SU-DHL-6 (cell line): ENCODE measurements around the gene DCLK1.
A peak's percentile ranks its signal among the peaks of the same experiment; 100 is the strongest.

Source experiments
- H2AFZ ChIP-seq: fragments of 200-600 bp; sonication (generic); 2 replicates; pipeline ENCODE4 v1.6.1; 2014; ENCODE audit warnings: low read depth, mild to moderate bottlenecking, moderate library complexity, mixed read lengths, antibody characterized with exemption, low read length; ENCODE audit not compliant: severe bottlenecking
- H3F3A ChIP-seq: fragments of 200-600 bp; shearing (Covaris generic); 2 replicates; pipeline ENCODE4 v1.6.0; 2016; ENCODE audit warnings: antibody characterized with exemption, mild to moderate bottlenecking; ENCODE audit not compliant: insufficient read depth
- H3K27ac ChIP-seq: fragments of 200-600 bp; sonication (generic); 2 replicates; pipeline ENCODE4 v1.5.1; 2016; ENCODE audit warnings: low read depth, mild to moderate bottlenecking, low read length, moderate library complexity, mixed read lengths
- H3K27me3 ChIP-seq: fragments of 200-600 bp; sonication (generic), shearing (Covaris generic); 2 replicates; pipeline ENCODE4 v1.6.0; 2014; ENCODE audit warnings: mild to moderate bottlenecking, low read length
- H3K36me3 ChIP-seq: fragments of 200-600 bp; sonication (generic); 2 replicates; pipeline ENCODE4 v1.6.1; 2014; ENCODE audit warnings: mild to moderate bottlenecking, low read length, mixed read lengths
- H3K4me2 ChIP-seq: fragments of 300-600, 200-600 bp; shearing (Covaris generic), sonication (generic); 2 replicates; pipeline ENCODE4 v1.6.0; 2014; ENCODE audit warnings: low read length, low read depth, mild to moderate bottlenecking; ENCODE audit not compliant: poor library complexity, severe bottlenecking
- H3K4me3 ChIP-seq: fragments of 200-600 bp; sonication (generic); 2 replicates; pipeline ENCODE4 v1.5.1; 2014; ENCODE audit warnings: antibody characterized with exemption, low read length, mild to moderate bottlenecking, mixed read lengths; ENCODE audit not compliant: insufficient read depth, poor library complexity, severe bottlenecking
- H3K79me2 ChIP-seq: fragments of 200-600 bp; sonication (generic); 2 replicates; pipeline ENCODE4 v1.6.1; 2014; ENCODE audit warnings: mild to moderate bottlenecking, low read length, moderate library complexity; ENCODE audit not compliant: insufficient read depth
- H3K9ac ChIP-seq: fragments of 200-600 bp; sonication (generic); 2 replicates; pipeline ENCODE4 v1.7.0; 2014; ENCODE audit warnings: mild to moderate bottlenecking, low read length
- H3K9me2 ChIP-seq: fragments of 200-600 bp; sonication (generic); replicated peaks from 2 replicates; pipeline ENCODE4 v1.6.1; 2014; ENCODE audit warnings: low read length; ENCODE audit not compliant: insufficient read depth
- H3K9me3 ChIP-seq: fragments of 200-600 bp; sonication (generic); 2 replicates; pipeline ENCODE4 v1.6.1; 2014; ENCODE audit warnings: low read length, mixed read lengths; ENCODE audit not compliant: insufficient read depth
- H4K20me1 ChIP-seq: fragments of 200-600 bp; sonication (generic); 2 replicates; pipeline ENCODE4 v1.6.1; 2014; ENCODE audit warnings: low read depth, mild to moderate bottlenecking, antibody characterized with exemption, low read length, moderate library complexity, mixed read lengths
- EZH2phosphoT487 ChIP-seq: fragments of 200-600 bp; sonication (generic), shearing (Covaris generic); conservative IDR thresholded peaks from 2 replicates; pipeline ENCODE4 v1.6.1; 2018; ENCODE audit warnings: mild to moderate bottlenecking, antibody characterized with exemption, low read length, moderate library complexity, mixed read lengths
- TF ChIP-seq, protein P1 (sequence below): fragments of 200-600 bp; sonication (generic); IDR thresholded peaks from one replicate; pipeline ENCODE4 v1.5.1; 2017; ENCODE audit warnings: antibody characterized with exemption, mild to moderate bottlenecking, low read length, moderate library complexity; ENCODE audit not compliant: insufficient read depth, poor library complexity, severe bottlenecking

The DCLK1 gene

DNA sequence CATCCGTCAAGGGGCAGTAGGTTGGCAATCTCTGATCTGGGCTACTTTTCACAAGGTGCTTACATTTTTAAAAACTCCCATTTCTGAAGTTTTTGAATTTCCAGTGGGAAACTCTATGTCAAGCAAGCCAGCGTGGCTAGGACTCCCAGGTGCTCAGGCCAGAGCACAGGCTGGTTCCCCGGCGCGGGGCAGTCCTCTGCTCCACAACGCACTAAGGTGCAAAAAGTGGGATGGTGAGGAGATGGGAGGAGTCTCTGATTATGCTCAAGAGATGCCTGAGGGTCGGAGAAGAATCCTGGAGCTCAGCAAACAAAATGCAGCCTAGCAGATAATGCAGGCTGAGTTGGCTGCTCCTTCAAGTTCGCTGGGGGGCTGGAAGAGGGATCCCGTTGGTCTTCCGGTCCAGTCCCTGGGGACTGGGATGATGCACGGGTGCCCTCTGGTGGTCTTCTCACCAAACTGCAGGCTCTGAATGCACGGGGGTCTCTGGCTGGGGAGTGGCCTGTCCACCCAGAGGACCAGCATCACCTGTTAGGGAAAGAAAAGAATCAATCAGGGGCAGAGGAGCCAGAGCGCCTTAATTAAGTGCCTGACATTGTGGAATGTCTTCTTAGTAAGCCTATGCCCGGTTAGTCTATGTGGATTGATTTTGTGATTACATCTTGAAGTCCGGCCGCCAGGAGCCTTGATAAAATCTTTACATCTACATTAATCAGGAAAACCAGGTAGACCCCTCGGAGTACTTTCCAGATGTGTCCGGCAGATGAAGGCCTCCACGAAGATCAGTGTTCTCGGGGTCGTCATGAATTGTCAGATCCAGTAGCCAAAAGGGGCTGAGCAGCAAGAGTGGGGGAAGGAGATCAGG lies 410.3 kb downstream of the DCLK1 start:
- H4K20me1 ChIP-seq: no peaks in the 10 kb centered on the region
- H3K9me2 ChIP-seq: no peaks in the 10 kb centered on the region
- no peak overlapping the region for H3K9ac ChIP-seq
- no peaks in the 10 kb centered on the region for H3K9me3 ChIP-seq
- H3F3A ChIP-seq: no peaks in the 10 kb centered on the region
- H3K79me2 ChIP-seq: no peaks in the 10 kb centered on the region
- TF ChIP-seq EZH2phosphoT487: no peak
- TF ChIP-seq, protein P1, sequence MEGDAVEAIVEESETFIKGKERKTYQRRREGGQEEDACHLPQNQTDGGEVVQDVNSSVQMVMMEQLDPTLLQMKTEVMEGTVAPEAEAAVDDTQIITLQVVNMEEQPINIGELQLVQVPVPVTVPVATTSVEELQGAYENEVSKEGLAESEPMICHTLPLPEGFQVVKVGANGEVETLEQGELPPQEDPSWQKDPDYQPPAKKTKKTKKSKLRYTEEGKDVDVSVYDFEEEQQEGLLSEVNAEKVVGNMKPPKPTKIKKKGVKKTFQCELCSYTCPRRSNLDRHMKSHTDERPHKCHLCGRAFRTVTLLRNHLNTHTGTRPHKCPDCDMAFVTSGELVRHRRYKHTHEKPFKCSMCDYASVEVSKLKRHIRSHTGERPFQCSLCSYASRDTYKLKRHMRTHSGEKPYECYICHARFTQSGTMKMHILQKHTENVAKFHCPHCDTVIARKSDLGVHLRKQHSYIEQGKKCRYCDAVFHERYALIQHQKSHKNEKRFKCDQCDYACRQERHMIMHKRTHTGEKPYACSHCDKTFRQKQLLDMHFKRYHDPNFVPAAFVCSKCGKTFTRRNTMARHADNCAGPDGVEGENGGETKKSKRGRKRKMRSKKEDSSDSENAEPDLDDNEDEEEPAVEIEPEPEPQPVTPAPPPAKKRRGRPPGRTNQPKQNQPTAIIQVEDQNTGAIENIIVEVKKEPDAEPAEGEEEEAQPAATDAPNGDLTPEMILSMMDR: peak; percentile 92
- H3K4me2 ChIP-seq: peak overlapping the region; percentile 40
- H3K36me3 ChIP-seq: no peaks in the 10 kb centered on the region
- no peak overlapping the region for H3K27ac ChIP-seq
- H3K4me3 ChIP-seq: no peak overlapping the region
- no peaks in the 10 kb centered on the region for H3K27me3 ChIP-seq
- peak overlapping the region; percentile 73 for H2AFZ ChIP-seq

DNA sequence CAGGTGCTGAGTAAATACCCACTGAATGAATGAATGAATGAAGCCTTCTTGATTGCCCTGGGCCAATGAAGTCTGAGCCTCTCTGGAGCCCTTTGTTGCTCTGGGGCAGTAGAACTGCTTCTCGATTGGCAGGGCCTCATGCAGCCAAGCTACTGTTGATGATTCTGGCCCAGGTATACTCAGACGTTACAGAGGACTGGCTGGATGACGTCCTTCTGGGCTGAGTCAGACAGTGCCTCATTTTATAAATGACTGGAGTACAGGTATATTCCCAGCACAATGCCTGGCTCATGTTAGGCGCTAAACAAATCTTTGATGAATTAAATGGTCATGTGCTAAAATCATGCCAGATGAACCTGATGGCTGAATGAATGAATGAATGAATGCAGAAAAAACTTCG lies 410.9 kb downstream of the DCLK1 start:
- no peak overlapping the region for H3K4me2 ChIP-seq
- H3K4me3 ChIP-seq: no peak overlapping the region

More for the DNA sequence above, 410.9 kb downstream of the DCLK1 start:
- Histone ChIP-seq H3F3A (no peaks in the 10 kb centered on the region), H2AFZ (no peak overlapping the region), H3K79me2 (no peaks in the 10 kb centered on the region), H3K27ac (no peak overlapping the region), H3K9ac (no peak overlapping the region), H3K9me3 (no peaks in the 10 kb centered on the region), H3K36me3 (no peaks in the 10 kb centered on the region), H3K9me2 (no peaks in the 10 kb centered on the region), H4K20me1 (no peaks in the 10 kb centered on the region), H3K27me3 (no peaks in the 10 kb centered on the region)
- no peak for TF ChIP-seq EZH2phosphoT487
- TF ChIP-seq, protein P1: no peak
